Activated CD4-positive, alpha-beta memory T cell treated with anti-CD3 and anti-CD28 coated beads, Interleukin-2, amount 10 ng/mL, durations not matched to agents 7 days and 5 days (primary cell): ENCODE data around the gene AKT2. TPM values are rescaled to one million over a fixed set of nuclear protein-coding genes. Genes with fewer than 3 reads are reported as not detected.

ENCODE experiments used
- CTCF ChIA-PET: fragments of 350-600 bp; sonication (Branson Sonifier 250); formaldehyde crosslinking; loops from one replicate; lab custom pipeline; 2021; ENCODE audit warnings: antibody characterized with exemption, inconsistent platforms; lab: Charles Lee
- POLR2A ChIA-PET: fragments of 350-600 bp; sonication (Branson Sonifier 250); formaldehyde crosslinking; loops from one replicate; lab custom pipeline; 2021; ENCODE audit warnings: antibody characterized with exemption; lab: Charles Lee
- DNase-seq: peaks from one replicate; pipeline ENCODE4 v3.0.0-alpha.2; 2020
- H3K27ac Mint-ChIP-seq: one replicate; pipeline ENCODE4 v1.8.0; 2021; ENCODE audit warnings: mild to moderate bottlenecking, mixed read lengths
- H3K27me3 Mint-ChIP-seq: one replicate; pipeline ENCODE4 v1.8.0; 2021; ENCODE audit warnings: mixed read lengths
- H3K36me3 Mint-ChIP-seq: one replicate; pipeline ENCODE4 v1.8.0; 2021; ENCODE audit warnings: low read depth, mixed read lengths
- H3K4me1 Mint-ChIP-seq: one replicate; pipeline ENCODE4 v1.8.0; 2021; ENCODE audit warnings: mixed read lengths
- H3K4me3 Mint-ChIP-seq: one replicate; pipeline ENCODE4 v1.8.0; 2021; ENCODE audit warnings: mild to moderate bottlenecking, mixed read lengths
- H3K9me3 Mint-ChIP-seq: one replicate; pipeline ENCODE4 v1.8.0; 2021; ENCODE audit warnings: mixed read lengths
- total RNA-seq, 2 experiments: library from RNA; stranded (reverse); gene quantifications; one replicate each; pipeline ENCODE4 v1.2.3, GENCODE V29; 2021

AKT2 gene
- total RNA-seq, 2 experiments from 2014 or later = 142 to 150 TPM

DNA sequence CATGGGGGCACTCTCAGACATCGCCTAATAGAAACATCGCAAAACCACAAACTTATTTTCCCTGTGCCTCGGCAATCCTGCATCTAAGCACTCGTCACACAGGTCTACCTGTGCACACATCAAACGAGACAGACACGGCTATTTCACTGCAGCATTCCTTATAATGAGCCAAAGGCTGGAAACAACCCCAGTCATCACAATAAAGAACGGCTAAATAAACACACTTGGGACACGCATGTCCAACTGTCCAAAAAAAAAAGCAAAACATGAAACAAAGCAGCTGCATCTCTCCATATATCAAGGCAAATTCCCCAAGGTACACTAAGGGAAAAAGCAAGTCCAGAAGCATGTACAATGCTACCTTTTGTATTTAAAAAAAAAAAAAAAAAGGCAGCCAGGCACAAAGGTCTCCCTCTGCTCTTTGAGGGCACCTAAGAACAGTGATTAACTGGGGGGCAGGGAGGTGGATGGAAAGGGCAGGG is 31.5 kb downstream of the AKT2 start:
- H3K27ac Mint-ChIP-seq = no peak overlapping the region
- CTCF ChIA-PET = no interaction called here
- POLR2A ChIA-PET = no interaction called here
- no peak overlapping the region for H3K4me3 Mint-ChIP-seq
- H3K9me3 Mint-ChIP-seq = no peaks in the 10 kb centered on the region
- H3K4me1 Mint-ChIP-seq = no peaks in the 10 kb centered on the region
- peaks cover 39% of the 10 kb centered on the region for H3K36me3 Mint-ChIP-seq
- no peak for DNase-seq
- no peaks in the 10 kb centered on the region for H3K27me3 Mint-ChIP-seq

GRCh38 chr19:40252395-40252794 is 32.8 kb downstream of the AKT2 start:
- ChIA-PET POLR2A (no interaction called here), CTCF (no interaction called here)
- no peaks in the 10 kb centered on the region for H3K4me1 Mint-ChIP-seq
- no peak overlapping the region for H3K4me3 Mint-ChIP-seq
- H3K9me3 Mint-ChIP-seq = no peaks in the 10 kb centered on the region
- no peak for DNase-seq
- H3K27me3 Mint-ChIP-seq = no peaks in the 10 kb centered on the region
- no peak overlapping the region for H3K27ac Mint-ChIP-seq
- H3K36me3 Mint-ChIP-seq = peaks cover 37% of the 10 kb centered on the region

- Mint-ChIP-seq H3K27ac (no peak overlapping the region), H3K36me3 (peaks cover 36% of the 10 kb centered on the region), H3K9me3 (no peaks in the 10 kb centered on the region), H3K4me3 (no peak overlapping the region), H3K4me1 (no peaks in the 10 kb centered on the region), H3K27me3 (no peaks in the 10 kb centered on the region)
- no peak for DNase-seq
- ChIA-PET CTCF (no interaction called here), POLR2A (no interaction called here)
Measured at GRCh38 chr19:40251991-40252390, 33.2 kb downstream of the AKT2 start.

DNA sequence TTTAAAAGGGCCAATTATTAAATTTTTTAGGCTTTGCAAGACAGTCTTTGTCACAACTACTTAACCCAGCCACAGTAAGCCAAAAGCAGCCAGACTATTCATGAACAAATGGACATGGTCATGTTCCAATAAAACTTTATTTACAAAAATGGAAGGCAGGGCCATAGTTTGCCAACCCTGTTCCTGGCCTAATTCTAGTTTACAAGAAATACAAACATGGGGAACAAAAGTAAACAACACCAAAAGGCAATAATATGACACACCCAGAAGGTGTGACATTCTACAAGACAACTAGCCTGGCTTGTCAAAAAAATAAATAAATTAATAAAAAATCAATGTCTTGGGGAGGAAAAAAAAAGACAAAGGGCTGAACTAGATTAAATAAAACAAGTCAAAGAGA is 33.9 kb downstream of the AKT2 start:
- H3K4me3 Mint-ChIP-seq = no peak overlapping the region
- no peaks in the 10 kb centered on the region for H3K27me3 Mint-ChIP-seq
- ChIA-PET POLR2A (no interaction called here), CTCF (no interaction called here)
- no peak overlapping the region for H3K27ac Mint-ChIP-seq
- no peaks in the 10 kb centered on the region for H3K9me3 Mint-ChIP-seq
- H3K36me3 Mint-ChIP-seq = peaks cover 32% of the 10 kb centered on the region
- no peaks in the 10 kb centered on the region for H3K4me1 Mint-ChIP-seq
- no peak for DNase-seq

DNA sequence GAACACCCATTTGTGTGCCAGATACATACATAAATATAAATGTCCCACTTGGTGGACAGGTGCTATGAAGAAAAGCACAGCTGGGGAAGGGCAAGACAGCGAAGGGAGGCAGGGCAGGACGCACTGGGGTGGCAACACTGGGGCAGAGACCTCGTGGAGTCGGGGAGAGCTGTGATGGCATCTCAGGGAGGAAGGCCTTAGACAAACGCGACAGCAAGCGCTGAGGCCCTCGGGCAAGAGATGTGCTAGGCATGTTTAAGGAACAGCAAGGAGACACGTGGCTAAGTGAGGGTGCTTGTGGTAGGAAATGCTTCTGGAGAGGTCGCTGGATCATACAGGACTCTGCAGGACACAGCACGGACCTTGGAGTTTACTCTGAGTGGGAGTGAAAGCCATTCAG is 35.4 kb downstream of the AKT2 start:
- Mint-ChIP-seq H3K27me3 (no peaks in the 10 kb centered on the region), H3K4me3 (no peak overlapping the region)

DNA sequence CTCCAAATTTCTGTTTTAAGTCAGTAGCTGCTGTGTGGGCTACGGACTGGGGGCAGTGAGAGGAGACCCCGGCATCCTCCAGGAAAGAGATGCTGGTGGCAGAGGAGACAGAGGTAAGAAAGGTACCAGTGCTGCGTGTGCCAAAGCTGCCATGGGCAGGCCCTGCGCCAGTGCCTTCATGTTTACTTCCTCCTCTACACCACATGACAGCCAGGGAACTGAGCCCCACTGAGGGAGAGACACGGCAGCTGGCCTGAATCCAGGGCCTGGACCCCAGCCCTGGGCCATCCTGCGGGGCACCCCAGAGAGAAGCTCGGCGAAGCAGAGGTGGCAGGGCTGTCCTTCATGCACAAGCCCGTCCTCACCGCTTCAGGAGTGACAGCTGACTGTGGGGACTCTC is 35.9 kb downstream of the AKT2 start:
- CTCF ChIA-PET = no interaction called here
- Mint-ChIP-seq H3K27me3 (no peaks in the 10 kb centered on the region), H3K4me3 (no peak overlapping the region), H3K4me1 (no peaks in the 10 kb centered on the region), H3K9me3 (no peaks in the 10 kb centered on the region), H3K36me3 (peaks cover 16% of the 10 kb centered on the region), H3K27ac (no peak overlapping the region)
- no peak for DNase-seq
- POLR2A ChIA-PET = no interaction called here

More for the DNA sequence above, 35.4 kb downstream of the AKT2 start:
- H3K36me3 Mint-ChIP-seq = peaks cover 17% of the 10 kb centered on the region
- no peak for DNase-seq
- no peak overlapping the region for H3K27ac Mint-ChIP-seq
- H3K9me3 Mint-ChIP-seq = no peaks in the 10 kb centered on the region
- POLR2A ChIA-PET = no interaction called here
- CTCF ChIA-PET = no interaction called here
- H3K4me1 Mint-ChIP-seq = no peaks in the 10 kb centered on the region

DNA sequence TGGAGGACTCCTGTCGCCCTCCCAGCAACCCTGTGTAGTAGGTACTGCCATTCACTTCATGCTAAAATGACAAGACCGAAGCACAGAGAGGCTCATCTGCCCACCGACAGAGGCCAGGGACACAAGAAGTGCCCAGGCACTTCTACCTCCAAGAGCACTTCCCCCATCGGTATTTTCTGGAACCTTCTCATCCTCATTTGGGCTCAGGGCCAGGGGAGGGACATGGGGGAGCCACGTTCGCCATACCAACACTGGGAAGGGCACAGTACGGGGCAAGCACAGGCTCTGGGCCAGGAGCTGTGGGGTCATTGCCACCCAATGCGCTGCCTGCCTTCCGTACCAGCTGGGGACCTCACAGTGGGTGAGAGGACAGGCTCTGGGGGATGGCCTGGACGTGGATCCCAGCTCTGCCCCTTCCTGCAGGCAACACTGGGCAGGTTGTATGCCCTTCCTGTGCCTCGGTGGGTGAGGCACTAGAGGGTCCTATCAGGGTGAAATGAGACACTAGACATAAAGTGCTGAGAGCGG is 37.3 kb downstream of the AKT2 start:
- H3K9me3 Mint-ChIP-seq = no peaks in the 10 kb centered on the region
- POLR2A ChIA-PET = no interaction called here
- DNase-seq = no peak
- no peaks in the 10 kb centered on the region for H3K4me1 Mint-ChIP-seq
- no peak overlapping the region for H3K4me3 Mint-ChIP-seq
- H3K27me3 Mint-ChIP-seq = no peaks in the 10 kb centered on the region
- H3K36me3 Mint-ChIP-seq = peaks cover 10% of the 10 kb centered on the region
- no peak overlapping the region for H3K27ac Mint-ChIP-seq
- CTCF ChIA-PET = no interaction called here

DNA sequence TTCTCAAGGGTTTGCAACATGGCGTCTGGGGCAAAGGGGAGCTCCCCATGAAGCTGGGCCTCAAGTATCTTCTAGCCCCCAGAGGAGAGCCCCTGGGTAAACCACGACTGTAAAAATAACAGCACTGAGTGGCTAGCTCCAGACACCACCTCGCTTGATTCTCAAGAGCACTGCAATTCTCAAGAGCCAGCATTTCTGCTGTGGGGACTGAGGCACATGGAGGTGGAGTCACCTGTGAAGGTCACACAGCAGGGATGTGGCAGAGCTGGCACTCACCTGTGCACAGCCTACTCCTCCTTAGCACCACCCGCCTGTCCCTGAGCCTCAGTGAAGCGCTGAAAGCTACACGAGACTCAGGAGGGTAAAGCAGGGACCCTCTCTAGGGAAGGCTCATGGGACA is 38.0 kb downstream of the AKT2 start:
- POLR2A ChIA-PET = no interaction called here

GRCh38 chr19:40246292-40247073 is 38.7 kb downstream of the AKT2 start:
- Mint-ChIP-seq H3K9me3 (no peaks in the 10 kb centered on the region), H3K27me3 (no peaks in the 10 kb centered on the region), H3K27ac (no peak overlapping the region), H3K4me1 (no peaks in the 10 kb centered on the region), H3K36me3 (peaks cover 9% of the 10 kb centered on the region), H3K4me3 (no peak overlapping the region)
- DNase-seq = no peak
- ChIA-PET CTCF (no interaction called here), POLR2A (no interaction called here)

More for the DNA sequence above, 38.0 kb downstream of the AKT2 start:
- no peak overlapping the region for H3K27ac Mint-ChIP-seq
- no peak for DNase-seq
- CTCF ChIA-PET = no interaction called here
- H3K36me3 Mint-ChIP-seq = peaks cover 12% of the 10 kb centered on the region
- no peaks in the 10 kb centered on the region for H3K4me1 Mint-ChIP-seq
- no peaks in the 10 kb centered on the region for H3K9me3 Mint-ChIP-seq
- H3K4me3 Mint-ChIP-seq = no peak overlapping the region
- no peaks in the 10 kb centered on the region for H3K27me3 Mint-ChIP-seq

DNA sequence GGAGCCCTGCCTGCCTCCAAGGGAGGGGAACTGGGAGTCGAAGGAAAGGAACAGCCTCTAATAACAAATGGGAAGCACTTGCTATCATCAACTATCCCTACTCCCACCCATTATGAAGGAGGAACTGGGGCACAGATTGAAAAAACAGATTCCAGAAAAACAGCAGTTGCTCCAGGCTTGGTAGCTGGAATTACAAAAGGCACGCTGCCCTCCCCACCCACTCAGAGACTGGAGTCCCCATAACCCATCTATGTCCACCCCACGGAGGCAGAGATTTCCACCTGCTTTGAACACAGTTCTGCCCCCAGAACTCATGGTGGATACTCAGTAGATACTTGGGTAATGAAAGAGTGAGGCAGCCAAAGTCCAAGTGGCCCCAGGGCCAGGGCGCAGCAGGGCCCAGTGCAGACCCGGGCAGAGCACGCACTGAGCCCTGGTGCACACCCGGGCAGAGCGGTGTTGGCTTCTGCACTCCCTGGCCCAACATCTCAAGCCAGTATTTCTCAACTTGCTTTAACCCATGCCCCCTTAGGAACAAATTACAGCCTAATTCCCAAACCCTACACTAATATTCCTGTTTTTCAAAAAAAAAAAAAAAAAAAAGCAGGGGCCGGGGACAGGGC is 39.5 kb downstream of the AKT2 start:
- DNase-seq = no peak
- POLR2A ChIA-PET = no interaction called here
- H3K27ac Mint-ChIP-seq = no peak overlapping the region
- no peaks in the 10 kb centered on the region for H3K27me3 Mint-ChIP-seq
- H3K36me3 Mint-ChIP-seq = peaks cover 10% of the 10 kb centered on the region
- no peaks in the 10 kb centered on the region for H3K4me1 Mint-ChIP-seq
- CTCF ChIA-PET = no interaction called here
- no peaks in the 10 kb centered on the region for H3K9me3 Mint-ChIP-seq
- no peak overlapping the region for H3K4me3 Mint-ChIP-seq

- Mint-ChIP-seq H3K27ac (no peak overlapping the region), H3K4me3 (no peak overlapping the region), H3K9me3 (no peaks in the 10 kb centered on the region), H3K27me3 (no peaks in the 10 kb centered on the region), H3K36me3 (peaks cover 9% of the 10 kb centered on the region), H3K4me1 (no peaks in the 10 kb centered on the region)
- ChIA-PET POLR2A (no interaction called here), CTCF (interaction anchor here (0.7 kb wide), 1 partner anchor 91 kb away, joined by 3 read pairs; no protein-coding TSS in a partner anchor)
- no peak for DNase-seq
Measured at GRCh38 chr19:40244579-40245317, 40.4 kb downstream of the AKT2 start.

DNA sequence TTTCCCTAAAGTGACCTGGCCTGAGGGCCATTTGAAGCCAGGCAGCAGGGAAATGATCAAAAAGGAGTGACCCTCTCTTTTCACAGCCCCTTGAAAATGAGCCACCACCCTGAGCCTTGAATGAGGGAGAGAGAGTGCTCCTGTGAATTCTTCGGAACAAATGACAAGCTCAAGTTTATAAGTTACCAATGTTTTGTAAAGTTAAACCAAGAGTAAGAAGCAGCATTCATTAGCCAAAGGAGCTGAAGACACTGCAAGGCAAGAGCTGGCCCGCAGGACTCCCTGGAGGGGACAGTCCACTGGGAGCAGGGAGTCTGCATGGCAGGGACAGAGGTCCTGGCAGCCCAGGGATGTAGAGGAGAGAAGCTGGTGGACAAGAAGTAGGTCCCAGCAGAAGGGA is 42.0 kb downstream of the AKT2 start:
- H3K36me3 Mint-ChIP-seq = peaks cover 17% of the 10 kb centered on the region
- H3K27me3 Mint-ChIP-seq = no peaks in the 10 kb centered on the region
- no peaks in the 10 kb centered on the region for H3K9me3 Mint-ChIP-seq
- no peak overlapping the region for H3K4me3 Mint-ChIP-seq
- no peak overlapping the region for H3K27ac Mint-ChIP-seq
- H3K4me1 Mint-ChIP-seq = no peaks in the 10 kb centered on the region
- POLR2A ChIA-PET = no interaction called here
- CTCF ChIA-PET = no interaction called here
- no peak for DNase-seq

DNA sequence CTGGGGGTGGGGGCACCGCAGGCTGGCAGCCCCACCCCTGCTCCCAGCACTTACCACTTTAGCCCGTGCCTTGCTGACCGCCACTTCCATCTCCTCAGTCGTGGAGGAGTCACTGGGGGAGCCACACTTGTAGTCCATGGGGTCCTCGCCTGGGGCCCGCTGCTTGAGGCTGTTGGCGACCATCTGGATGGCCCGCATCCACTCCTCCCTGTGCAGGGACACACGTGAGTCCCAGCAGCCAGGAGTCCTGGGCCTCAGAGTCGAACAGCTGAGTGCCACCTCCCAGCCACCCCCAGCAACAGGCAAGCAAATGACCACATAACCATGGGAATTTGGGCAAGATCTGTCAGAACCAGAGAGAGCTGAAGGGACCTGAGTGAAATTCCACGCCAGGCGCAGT is 42.7 kb downstream of the AKT2 start:
- Mint-ChIP-seq H3K27ac (no peak overlapping the region), H3K4me3 (no peak overlapping the region), H3K9me3 (no peaks in the 10 kb centered on the region), H3K27me3 (no peaks in the 10 kb centered on the region), H3K4me1 (no peaks in the 10 kb centered on the region), H3K36me3 (peaks cover 22% of the 10 kb centered on the region)
- POLR2A ChIA-PET = no interaction called here
- DNase-seq = no peak
- CTCF ChIA-PET = no interaction called here
